Measurements from ENCODE around the gene ZNF622. TPM values are rescaled to one million over a fixed set of nuclear protein-coding genes. Genes with fewer than 3 reads are reported as not detected.
A peak's percentile ranks its signal among the peaks of the same experiment; 100 is the strongest.

ZNF622 gene
- total RNA-seq, 1 donor from 2014 or later, result 28.5 TPM

DNA sequence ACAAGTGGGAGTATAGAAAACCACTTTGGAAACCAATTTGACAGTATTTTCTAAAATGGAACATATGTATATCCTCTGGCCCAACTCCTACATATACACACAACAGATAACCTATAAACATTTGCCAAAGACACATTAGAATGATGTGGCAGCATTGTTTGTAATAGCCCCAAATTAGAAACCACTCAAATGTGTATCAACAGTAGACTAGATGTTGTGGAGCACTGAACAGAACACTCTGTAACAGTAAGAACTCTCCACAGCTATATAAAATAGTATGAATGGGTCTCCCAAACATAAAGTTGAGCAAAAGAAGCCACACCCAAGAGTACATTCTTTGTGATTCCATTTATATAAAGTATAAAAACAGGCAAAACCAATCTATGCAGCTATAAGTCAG is 6.1 kb downstream of the ZNF622 start:
- no peak overlapping the region for H3K4me3 Mint-ChIP-seq (ENCODE audit: low read depth)
- peaks cover 25% of the 10 kb centered on the region for H3K36me3 Mint-ChIP-seq (ENCODE audit: insufficient read depth)
- TF ChIP-seq, protein P1, sequence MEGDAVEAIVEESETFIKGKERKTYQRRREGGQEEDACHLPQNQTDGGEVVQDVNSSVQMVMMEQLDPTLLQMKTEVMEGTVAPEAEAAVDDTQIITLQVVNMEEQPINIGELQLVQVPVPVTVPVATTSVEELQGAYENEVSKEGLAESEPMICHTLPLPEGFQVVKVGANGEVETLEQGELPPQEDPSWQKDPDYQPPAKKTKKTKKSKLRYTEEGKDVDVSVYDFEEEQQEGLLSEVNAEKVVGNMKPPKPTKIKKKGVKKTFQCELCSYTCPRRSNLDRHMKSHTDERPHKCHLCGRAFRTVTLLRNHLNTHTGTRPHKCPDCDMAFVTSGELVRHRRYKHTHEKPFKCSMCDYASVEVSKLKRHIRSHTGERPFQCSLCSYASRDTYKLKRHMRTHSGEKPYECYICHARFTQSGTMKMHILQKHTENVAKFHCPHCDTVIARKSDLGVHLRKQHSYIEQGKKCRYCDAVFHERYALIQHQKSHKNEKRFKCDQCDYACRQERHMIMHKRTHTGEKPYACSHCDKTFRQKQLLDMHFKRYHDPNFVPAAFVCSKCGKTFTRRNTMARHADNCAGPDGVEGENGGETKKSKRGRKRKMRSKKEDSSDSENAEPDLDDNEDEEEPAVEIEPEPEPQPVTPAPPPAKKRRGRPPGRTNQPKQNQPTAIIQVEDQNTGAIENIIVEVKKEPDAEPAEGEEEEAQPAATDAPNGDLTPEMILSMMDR (IDR thresholded peaks at IDR 0.05; ENCODE audit: unreplicated experiment), result no peak
- H3K4me1 Mint-ChIP-seq (ENCODE audit: low read depth), result peaks cover 9% of the 10 kb centered on the region
- H3K9me3 Mint-ChIP-seq (ENCODE audit: low read depth), result no peaks in the 10 kb centered on the region
- no peak overlapping the region for H3K27ac Mint-ChIP-seq
- DNase-seq (ENCODE audit: low spot score, unreplicated experiment), result no peak
- no peaks in the 10 kb centered on the region for H3K27me3 Mint-ChIP-seq

GRCh38 chr5:16457853-16458252 is 7.7 kb downstream of the ZNF622 start:
- TF ChIP-seq, protein P1 (IDR thresholded peaks at IDR 0.05; ENCODE audit: unreplicated experiment), result no peak
- no peaks in the 10 kb centered on the region for H3K4me1 Mint-ChIP-seq (ENCODE audit: low read depth)
- H3K36me3 Mint-ChIP-seq (ENCODE audit: insufficient read depth), result peaks cover 22% of the 10 kb centered on the region
- H3K27ac Mint-ChIP-seq, result no peak overlapping the region
- no peaks in the 10 kb centered on the region for H3K9me3 Mint-ChIP-seq (ENCODE audit: low read depth)
- no peak for DNase-seq (ENCODE audit: low spot score, unreplicated experiment)
- H3K4me3 Mint-ChIP-seq (ENCODE audit: low read depth), result no peak overlapping the region
- no peaks in the 10 kb centered on the region for H3K27me3 Mint-ChIP-seq

- no peak overlapping the region for H3K4me3 Mint-ChIP-seq (ENCODE audit: low read depth)
- TF ChIP-seq, protein P1 (IDR thresholded peaks at IDR 0.05; ENCODE audit: unreplicated experiment), result no peak
- H3K27me3 Mint-ChIP-seq, result no peaks in the 10 kb centered on the region
- DNase-seq (ENCODE audit: low spot score, unreplicated experiment), result no peak
- no peaks in the 10 kb centered on the region for H3K4me1 Mint-ChIP-seq (ENCODE audit: low read depth)
- H3K27ac Mint-ChIP-seq, result no peak overlapping the region
- peaks cover 22% of the 10 kb centered on the region for H3K36me3 Mint-ChIP-seq (ENCODE audit: insufficient read depth)
- no peaks in the 10 kb centered on the region for H3K9me3 Mint-ChIP-seq (ENCODE audit: low read depth)
Measured at GRCh38 chr5:16457451-16457850, 8.1 kb downstream of the ZNF622 start.

DNA sequence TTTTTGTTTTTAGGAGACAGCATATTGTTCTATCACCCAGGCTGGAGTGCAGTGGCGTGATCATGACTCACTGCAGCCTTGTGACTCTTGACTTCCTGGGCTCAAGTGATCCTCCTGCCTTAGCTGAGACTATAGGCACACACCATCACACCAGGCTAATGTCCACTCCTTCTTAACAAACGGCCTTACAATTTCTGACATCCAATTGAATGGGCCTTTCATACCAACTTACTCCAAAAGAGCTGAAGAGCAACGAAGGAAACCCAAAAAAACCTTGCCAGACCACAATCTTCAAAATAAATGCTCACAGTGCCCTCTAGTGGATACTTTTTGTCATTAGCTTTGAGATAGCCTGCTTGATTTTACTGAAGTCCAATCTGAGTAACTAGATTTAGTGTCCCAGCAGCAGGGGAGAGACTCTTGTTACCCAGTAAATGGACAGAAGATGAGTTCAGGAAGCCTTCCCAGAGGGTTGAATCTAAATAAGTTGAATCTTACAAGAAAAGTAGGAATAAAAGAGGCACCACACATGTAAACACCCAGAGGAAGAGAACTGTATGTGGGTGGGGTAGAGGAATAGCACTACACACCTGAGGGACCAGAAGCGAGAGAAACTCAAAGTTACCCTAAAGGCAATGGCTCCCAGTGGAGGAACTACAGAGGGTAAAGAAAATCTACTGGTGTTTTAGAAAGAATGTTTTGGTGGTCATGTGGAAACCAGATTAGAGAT is 9.3 kb downstream of the ZNF622 start:
- H3K27ac Mint-ChIP-seq, result no peak overlapping the region
- H3K4me1 Mint-ChIP-seq (ENCODE audit: low read depth), result no peaks in the 10 kb centered on the region
- TF ChIP-seq, protein P1 (IDR thresholded peaks at IDR 0.05; ENCODE audit: unreplicated experiment), result peak; percentile 74
- DNase-seq (ENCODE audit: low spot score, unreplicated experiment), result no peak
- H3K36me3 Mint-ChIP-seq (ENCODE audit: insufficient read depth), result peaks cover 18% of the 10 kb centered on the region
- no peak overlapping the region for H3K4me3 Mint-ChIP-seq (ENCODE audit: low read depth)
- no peaks in the 10 kb centered on the region for H3K9me3 Mint-ChIP-seq (ENCODE audit: low read depth)
- no peaks in the 10 kb centered on the region for H3K27me3 Mint-ChIP-seq

- Mint-ChIP-seq H3K36me3 (ENCODE audit: insufficient read depth) (peaks cover 16% of the 10 kb centered on the region), H3K4me1 (ENCODE audit: low read depth) (no peaks in the 10 kb centered on the region), H3K9me3 (ENCODE audit: low read depth) (no peaks in the 10 kb centered on the region), H3K27me3 (no peaks in the 10 kb centered on the region), H3K27ac (no peak overlapping the region), H3K4me3 (ENCODE audit: low read depth) (no peak overlapping the region)
- no peak for DNase-seq (ENCODE audit: low spot score, unreplicated experiment)
- TF ChIP-seq, protein P1 (IDR thresholded peaks at IDR 0.05; ENCODE audit: unreplicated experiment), result no peak
Measured at GRCh38 chr5:16455668-16456067, 9.9 kb downstream of the ZNF622 start.

Measured in progenitor cell of endocrine pancreas (in vitro differentiated cells).